ENCODE data around the gene MYBPC2. TPM values are rescaled to one million over a fixed set of nuclear protein-coding genes. Genes with fewer than 3 reads are reported as not detected.

The MYBPC2 gene
- total and polyA plus RNA-seq, 10 donors: 0.28 to 1.7 (median 0.42) TPM; not detected in 2

- TF ChIP-seq POLR2AphosphoS5 (IDR thresholded peaks at IDR 0.05) (peak in 1 of 3 donors; percentile 38), POLR2A (IDR thresholded peaks at IDR 0.05) (no peak)
- H3K27me3 ChIP-seq (replicated peaks in 1 of 7): peaks cover 0 to 17% (median 0%) of the 10 kb centered on the region in 7 donors
- DNase-seq: peak; percentile 86
- H3K4me1 ChIP-seq: peaks cover 0 to 20% (median 13%) of the 10 kb centered on the region in 6 donors
- WGBS, 5 donors: 63 to 83% (median 70%) methylated on average over 17 to 26 of the region's 26 CpGs
- peaks cover 0 to 12% (median 4%) of the 10 kb centered on the region in 6 donors for H3K36me3 ChIP-seq
- intact Hi-C loops (cut with DNase I; ENCODE audit: low total_unique reads): no loop called here
- no peaks in the 10 kb centered on the region for H3K9me3 ChIP-seq
- peak overlapping the region; percentile 43 to 81 (median 62) for H3K4me3 ChIP-seq
- peak overlapping the region in 6 of 8 donors; percentile 80 to 90 (median 89) for H3K27ac ChIP-seq
Measured at GRCh38 chr19:50510121-50510670, 77.5 kb downstream of the MYBPC2 start.

GRCh38 chr19:50510700-50511068 is 78.0 kb downstream of the MYBPC2 start:
- peak overlapping the region; percentile 43 to 81 (median 62) for H3K4me3 ChIP-seq
- H3K4me1 ChIP-seq: peaks cover 0 to 20% (median 13%) of the 10 kb centered on the region in 6 donors
- H3K9me3 ChIP-seq: no peaks in the 10 kb centered on the region
- peaks cover 0 to 8% (median 4%) of the 10 kb centered on the region in 6 donors for H3K36me3 ChIP-seq
- H3K27me3 ChIP-seq (replicated peaks in 1 of 7): peaks cover 0 to 22% (median 0%) of the 10 kb centered on the region in 7 donors
- intact Hi-C loops (cut with DNase I; ENCODE audit: low total_unique reads): no loop called here
- DNase-seq: no peak
- WGBS, 5 donors: 7 to 15% (median 12%) methylated on average over 10 of the region's 10 CpGs
- TF ChIP-seq CTCF (IDR thresholded peaks at IDR 0.05 in 8 of 11, conservative IDR thresholded peaks at IDR 0.05 in 3 of 11) (no peak), POLR2AphosphoS5 (IDR thresholded peaks at IDR 0.05) (no peak), POLR2A (IDR thresholded peaks at IDR 0.05) (no peak)
- peak overlapping the region; percentile 32 to 90 (median 85) for H3K27ac ChIP-seq

- Histone ChIP-seq H3K9me3 (no peaks in the 10 kb centered on the region), H3K36me3 (peaks cover 0 to 2% (median under 1%) of the 10 kb centered on the region in 6 donors), H3K27ac (peak within 1 kb of the TSS; percentile 32 to 90 (median 85)), H3K4me1 (peaks cover 0 to 20% (median 13%) of the 10 kb centered on the region in 6 donors), H3K4me3 (peak within 1 kb of the TSS; percentile 43 to 81 (median 62)), H3K27me3 (replicated peaks in 1 of 7) (peaks cover 0 to 28% (median 0%) of the 10 kb centered on the region in 7 donors)
- peak; percentile 100 for DNase-seq
- 1 to 2% (median 1%) methylated on average over 37 to 69 of the region's 69 CpGs for WGBS, 5 donors
- intact Hi-C loops (cut with DNase I; ENCODE audit: low total_unique reads): no loop called here
- TF ChIP-seq POLR2A (IDR thresholded peaks at IDR 0.05) (no peak), CTCF (IDR thresholded peaks at IDR 0.05 in 8 of 11, conservative IDR thresholded peaks at IDR 0.05 in 3 of 11) (peak in 4 of 11 experiments; percentile 16 to 46 (median 20)), POLR2AphosphoS5 (IDR thresholded peaks at IDR 0.05) (peak; percentile 90 to 95 (median 92))
Measured at GRCh38 chr19:50511069-50511822, 78.6 kb downstream of the MYBPC2 start, which contains the start of gene JOSD2. Gene JOSD2 (minus strand): TSS chr19:50511191. CDS start chr19:50510431, 760 bp downstream.

- peaks cover 0 to 20% (median 13%) of the 10 kb centered on the region in 6 donors for H3K4me1 ChIP-seq
- no peaks in the 10 kb centered on the region for H3K36me3 ChIP-seq
- intact Hi-C loops (cut with DNase I; ENCODE audit: low total_unique reads): no loop called here
- TF ChIP-seq CTCF (IDR thresholded peaks at IDR 0.05 in 8 of 11, conservative IDR thresholded peaks at IDR 0.05 in 3 of 11) (no peak), POLR2AphosphoS5 (IDR thresholded peaks at IDR 0.05) (peak in 1 of 3 donors; percentile 53)
- peak; percentile 89 for DNase-seq
- H3K4me3 ChIP-seq: peak overlapping the region in 4 of 8 donors; percentile 59 to 81 (median 66)
- peak overlapping the region in 3 of 8 donors; percentile 89 to 90 (median 89) for H3K27ac ChIP-seq
- H3K27me3 ChIP-seq (replicated peaks in 1 of 7): peaks cover 0 to 39% (median 2%) of the 10 kb centered on the region in 7 donors
- no peaks in the 10 kb centered on the region for H3K9me3 ChIP-seq
- WGBS, 5 donors: 88 to 93% (median 91%) methylated on average over 30 to 36 of the region's 36 CpGs
Measured at GRCh38 chr19:50512112-50512998, 79.7 kb downstream of the MYBPC2 start.

All from spleen (tissue), 11 donors.